Measurements from ENCODE around the gene MORN4. TPM values are rescaled to one million over a fixed set of nuclear protein-coding genes. Genes with fewer than 3 reads are reported as not detected.
"Not testable (repeated sequence)": the region's sequence is repeated elsewhere in the genome, so short reads cannot be mapped to it uniquely, and the experiment has no call there.

The MORN4 gene
- total RNA-seq, 4 donors from 2014 or later: 0.35 to 1.4 (median 0.54) TPM; not detected in 1

GRCh38 chr10:97647556-97647955, 14.3 kb upstream of the MORN4 start:
- DNase-seq: no peak
- H3K36me3 ChIP-seq: peaks cover 0 to 32% (median 0%) of the 10 kb centered on the region in 3 donors

GRCh38 chr10:97644936-97645335, 11.6 kb upstream of the MORN4 start:
- no peak overlapping the region for H3K27ac ChIP-seq
- no peak for TF ChIP-seq POLR2A (IDR thresholded peaks at IDR 0.05)
- TF ChIP-seq CTCF (IDR thresholded peaks at IDR 0.05): no peak
- peaks cover 0 to 14% (median 2%) of the 10 kb centered on the region in 4 donors for H3K4me1 ChIP-seq
- H3K9me3 ChIP-seq: no peaks in the 10 kb centered on the region
- H3K36me3 ChIP-seq: peaks cover 0 to 13% (median 0%) of the 10 kb centered on the region in 3 donors
- no peak for DNase-seq
- no peak overlapping the region for H3K4me3 ChIP-seq
- no peaks in the 10 kb centered on the region for H3K27me3 ChIP-seq

More at GRCh38 chr10:97647556-97647955, 14.3 kb upstream of the MORN4 start:
- H3K27me3 ChIP-seq: no peaks in the 10 kb centered on the region
- TF ChIP-seq CTCF (IDR thresholded peaks at IDR 0.05) (no peak), POLR2A (IDR thresholded peaks at IDR 0.05) (no peak)
- no peaks in the 10 kb centered on the region for H3K9me3 ChIP-seq
- no peak overlapping the region for H3K4me3 ChIP-seq
- peaks cover 0 to 5% (median 2%) of the 10 kb centered on the region in 4 donors for H3K4me1 ChIP-seq
- no peak overlapping the region for H3K27ac ChIP-seq

- DNase-seq: no peak
- no peaks in the 10 kb centered on the region for H3K9me3 ChIP-seq
- no peak overlapping the region for H3K4me3 ChIP-seq
- H3K36me3 ChIP-seq: peaks cover 0 to 13% (median 0%) of the 10 kb centered on the region in 3 donors
- no peaks in the 10 kb centered on the region for H3K27me3 ChIP-seq
- TF ChIP-seq POLR2A (IDR thresholded peaks at IDR 0.05) (no peak), CTCF (IDR thresholded peaks at IDR 0.05) (no peak)
- H3K4me1 ChIP-seq: peaks cover 0 to 14% (median under 1%) of the 10 kb centered on the region in 4 donors
- H3K27ac ChIP-seq: no peak overlapping the region
Measured at GRCh38 chr10:97643441-97643985, 10.2 kb upstream of the MORN4 start.

- Histone ChIP-seq H3K36me3 (peaks cover 0 to 13% (median 0%) of the 10 kb centered on the region in 3 donors), H3K4me1 (peaks cover 0 to 14% (median 0%) of the 10 kb centered on the region in 4 donors)
- not testable (repeated sequence) for H3K27ac ChIP-seq, H3K27me3 ChIP-seq, H3K9me3 ChIP-seq, DNase-seq, H3K4me3 ChIP-seq
Measured at GRCh38 chr10:97642471-97643159, 9.3 kb upstream of the MORN4 start.

- peak in 2 of 3 donors; percentile 32 to 63 for DNase-seq
- Histone ChIP-seq H3K9me3 (no peaks in the 10 kb centered on the region), H3K36me3 (peaks cover 0 to 13% (median 0%) of the 10 kb centered on the region in 3 donors), H3K27ac (peak overlapping the region; percentile 83 to 93 (median 88)), H3K27me3 (no peaks in the 10 kb centered on the region), H3K4me1 (peaks cover 0 to 14% (median 0%) of the 10 kb centered on the region in 4 donors), H3K4me3 (peak overlapping the region; percentile 79 to 97 (median 93))
- no peak for TF ChIP-seq POLR2A (IDR thresholded peaks at IDR 0.05)
Measured at GRCh38 chr10:97640868-97641811, 7.8 kb upstream of the MORN4 start.

GRCh38 chr10:97640174-97640867, 7.0 kb upstream of the MORN4 start, which contains the start of gene PI4K2A:
PI4K2A (plus strand) TSS chr10:97640671; CDS start chr10:97640743, 72 bp downstream.
- H3K4me3 ChIP-seq: peak within 1 kb of the TSS; percentile 79 to 97 (median 93)
- H3K9me3 ChIP-seq: no peaks in the 10 kb centered on the region
- peak within 1 kb of the TSS; percentile 83 to 93 (median 88) for H3K27ac ChIP-seq
- H3K4me1 ChIP-seq: peaks cover 0 to 14% (median 0%) of the 10 kb centered on the region in 4 donors
- DNase-seq: peak; percentile 99 to 100 (median 99)
- TF ChIP-seq POLR2A (IDR thresholded peaks at IDR 0.05): peak; percentile 66 to 83
- TF ChIP-seq CTCF (IDR thresholded peaks at IDR 0.05): no peak
- no peaks in the 10 kb centered on the region for H3K27me3 ChIP-seq
- peaks cover 0 to 13% (median 0%) of the 10 kb centered on the region in 3 donors for H3K36me3 ChIP-seq

- not testable (repeated sequence) for H3K4me3 ChIP-seq, DNase-seq, H3K9me3 ChIP-seq, H3K27ac ChIP-seq, H3K36me3 ChIP-seq, H3K27me3 ChIP-seq
- H3K4me1 ChIP-seq: peaks cover 0 to 14% (median 0%) of the 10 kb centered on the region in 4 donors
Measured at GRCh38 chr10:97639090-97639489, 5.8 kb upstream of the MORN4 start.

Data from Peyer's patch (tissue), 4 donors.